PFSK-1 (cell line): Measurements from ENCODE around the gene SCUBE3.

Source experiments
- POLR2AphosphoS5 ChIP-seq: IDR thresholded peaks from 2 replicates; pipeline ENCODE4 v1.6.1; 2012; ENCODE audit warnings: low read depth, mild to moderate bottlenecking, control low read depth, low read length, moderate library complexity
- TAF1 ChIP-seq: IDR thresholded peaks from 2 replicates; pipeline ENCODE4 v1.6.1; 2012; ENCODE audit warnings: low read length, control low read depth, borderline replicate concordance; ENCODE audit not compliant: insufficient read depth
- TF ChIP-seq, protein P1 (sequence below), 2 experiments: IDR thresholded peaks; 2 replicates each; pipeline versions ENCODE4 v1.6.1 to v1.8.0; 2011 to 2012; ENCODE audit warnings: low read depth in 2 of 2, low read length in 2 of 2, control low read depth in 1 of 2, inconsistent platforms in 1 of 2, mild to moderate bottlenecking in 1 of 2, moderate library complexity in 1 of 2; ENCODE audit not compliant: insufficient read depth in 1 of 2

DNA sequence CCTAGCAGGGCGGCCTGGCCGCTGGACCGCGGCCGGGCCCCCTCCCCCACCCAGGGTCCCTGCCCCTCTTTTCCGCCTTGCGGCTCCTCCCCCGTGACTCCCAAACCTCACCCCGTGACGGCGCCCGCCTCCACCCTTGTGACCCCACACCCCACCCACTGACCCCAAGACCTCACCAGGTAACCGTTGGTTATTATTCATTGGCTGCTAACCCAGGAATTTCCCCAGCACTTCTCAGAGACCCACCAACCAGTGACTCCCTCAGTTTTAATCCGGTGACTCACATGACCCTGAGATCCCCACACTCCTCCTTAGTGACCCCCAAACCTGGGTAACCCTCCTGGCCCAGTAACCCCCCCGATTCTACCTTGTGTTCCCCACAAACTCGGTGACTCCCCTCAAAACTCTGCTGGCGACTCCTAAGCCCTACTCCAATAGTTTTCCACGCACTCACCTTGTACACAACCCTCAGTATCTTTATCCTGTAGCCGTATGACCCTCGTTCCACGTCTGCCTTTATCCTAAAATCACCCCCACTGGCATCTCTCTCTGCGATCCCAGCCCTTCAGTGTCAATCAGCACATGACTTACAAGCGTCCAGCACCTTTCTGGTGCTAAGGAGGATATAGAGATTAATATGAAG lies 46.3 kb downstream of the SCUBE3 start:
- TF ChIP-seq TAF1 (no peak), POLR2AphosphoS5 (no peak; the same call in none of the 2 replicates)
- TF ChIP-seq, protein P1, sequence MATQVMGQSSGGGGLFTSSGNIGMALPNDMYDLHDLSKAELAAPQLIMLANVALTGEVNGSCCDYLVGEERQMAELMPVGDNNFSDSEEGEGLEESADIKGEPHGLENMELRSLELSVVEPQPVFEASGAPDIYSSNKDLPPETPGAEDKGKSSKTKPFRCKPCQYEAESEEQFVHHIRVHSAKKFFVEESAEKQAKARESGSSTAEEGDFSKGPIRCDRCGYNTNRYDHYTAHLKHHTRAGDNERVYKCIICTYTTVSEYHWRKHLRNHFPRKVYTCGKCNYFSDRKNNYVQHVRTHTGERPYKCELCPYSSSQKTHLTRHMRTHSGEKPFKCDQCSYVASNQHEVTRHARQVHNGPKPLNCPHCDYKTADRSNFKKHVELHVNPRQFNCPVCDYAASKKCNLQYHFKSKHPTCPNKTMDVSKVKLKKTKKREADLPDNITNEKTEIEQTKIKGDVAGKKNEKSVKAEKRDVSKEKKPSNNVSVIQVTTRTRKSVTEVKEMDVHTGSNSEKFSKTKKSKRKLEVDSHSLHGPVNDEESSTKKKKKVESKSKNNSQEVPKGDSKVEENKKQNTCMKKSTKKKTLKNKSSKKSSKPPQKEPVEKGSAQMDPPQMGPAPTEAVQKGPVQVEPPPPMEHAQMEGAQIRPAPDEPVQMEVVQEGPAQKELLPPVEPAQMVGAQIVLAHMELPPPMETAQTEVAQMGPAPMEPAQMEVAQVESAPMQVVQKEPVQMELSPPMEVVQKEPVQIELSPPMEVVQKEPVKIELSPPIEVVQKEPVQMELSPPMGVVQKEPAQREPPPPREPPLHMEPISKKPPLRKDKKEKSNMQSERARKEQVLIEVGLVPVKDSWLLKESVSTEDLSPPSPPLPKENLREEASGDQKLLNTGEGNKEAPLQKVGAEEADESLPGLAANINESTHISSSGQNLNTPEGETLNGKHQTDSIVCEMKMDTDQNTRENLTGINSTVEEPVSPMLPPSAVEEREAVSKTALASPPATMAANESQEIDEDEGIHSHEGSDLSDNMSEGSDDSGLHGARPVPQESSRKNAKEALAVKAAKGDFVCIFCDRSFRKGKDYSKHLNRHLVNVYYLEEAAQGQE (IDR thresholded peaks at IDR 0.05; ENCODE audit: insufficient read depth in 1 of 2, low read depth in 2 of 2, low read length in 2 of 2): no peak
